Neural progenitor cell (in vitro differentiated cells): ENCODE measurements around the gene C1orf21.

Experiments
- EZH2 ChIP-seq: fragments of 200-600 bp; sonication (generic); IDR thresholded peaks from 2 replicates; pipeline ENCODE4 v1.6.1; 2017; ENCODE audit warnings: antibody characterized with exemption, mild to moderate bottlenecking, moderate library complexity
- TF ChIP-seq, protein P1 (sequence below): fragments of 200-600 bp; sonication (generic); IDR thresholded peaks from 2 replicates; pipeline ENCODE4 v1.5.1; 2017; ENCODE audit warnings: antibody characterized with exemption, mild to moderate bottlenecking

DNA sequence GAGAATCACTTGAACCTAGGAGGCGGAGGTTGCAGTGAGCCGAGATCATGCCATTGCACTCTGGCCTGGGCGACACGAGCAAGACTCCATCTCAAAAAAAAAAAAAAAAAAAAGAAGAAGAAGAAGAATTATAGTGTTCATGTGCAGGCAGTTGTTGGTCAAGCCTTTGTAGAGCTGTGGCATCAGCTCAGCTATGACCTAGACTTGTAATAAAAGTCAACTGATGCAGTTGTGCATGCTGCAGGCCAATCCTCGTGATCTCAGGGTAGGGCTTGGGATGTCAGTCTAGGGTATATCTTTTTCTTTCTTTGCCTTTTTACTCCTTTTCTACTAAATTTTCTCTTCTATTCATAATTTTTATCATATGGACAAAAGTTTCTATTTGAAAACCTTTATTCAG, 76.2 kb downstream of the C1orf21 start:
- TF ChIP-seq, protein P1, sequence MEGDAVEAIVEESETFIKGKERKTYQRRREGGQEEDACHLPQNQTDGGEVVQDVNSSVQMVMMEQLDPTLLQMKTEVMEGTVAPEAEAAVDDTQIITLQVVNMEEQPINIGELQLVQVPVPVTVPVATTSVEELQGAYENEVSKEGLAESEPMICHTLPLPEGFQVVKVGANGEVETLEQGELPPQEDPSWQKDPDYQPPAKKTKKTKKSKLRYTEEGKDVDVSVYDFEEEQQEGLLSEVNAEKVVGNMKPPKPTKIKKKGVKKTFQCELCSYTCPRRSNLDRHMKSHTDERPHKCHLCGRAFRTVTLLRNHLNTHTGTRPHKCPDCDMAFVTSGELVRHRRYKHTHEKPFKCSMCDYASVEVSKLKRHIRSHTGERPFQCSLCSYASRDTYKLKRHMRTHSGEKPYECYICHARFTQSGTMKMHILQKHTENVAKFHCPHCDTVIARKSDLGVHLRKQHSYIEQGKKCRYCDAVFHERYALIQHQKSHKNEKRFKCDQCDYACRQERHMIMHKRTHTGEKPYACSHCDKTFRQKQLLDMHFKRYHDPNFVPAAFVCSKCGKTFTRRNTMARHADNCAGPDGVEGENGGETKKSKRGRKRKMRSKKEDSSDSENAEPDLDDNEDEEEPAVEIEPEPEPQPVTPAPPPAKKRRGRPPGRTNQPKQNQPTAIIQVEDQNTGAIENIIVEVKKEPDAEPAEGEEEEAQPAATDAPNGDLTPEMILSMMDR, result no peak
- no peak for TF ChIP-seq EZH2
